ENCODE results near the gene PHF21A.

The PHF21A gene

GRCh38 chr11:45895553-45896259 lies 225.5 kb downstream of the PHF21A start:
- no peak for DNase-seq (ENCODE audit: low spot score)
- no peak overlapping the region for H3K4me3 ChIP-seq
- no peak for TF ChIP-seq CTCF (IDR thresholded peaks at IDR 0.05)
- H3K27ac ChIP-seq = no peak overlapping the region

DNA sequence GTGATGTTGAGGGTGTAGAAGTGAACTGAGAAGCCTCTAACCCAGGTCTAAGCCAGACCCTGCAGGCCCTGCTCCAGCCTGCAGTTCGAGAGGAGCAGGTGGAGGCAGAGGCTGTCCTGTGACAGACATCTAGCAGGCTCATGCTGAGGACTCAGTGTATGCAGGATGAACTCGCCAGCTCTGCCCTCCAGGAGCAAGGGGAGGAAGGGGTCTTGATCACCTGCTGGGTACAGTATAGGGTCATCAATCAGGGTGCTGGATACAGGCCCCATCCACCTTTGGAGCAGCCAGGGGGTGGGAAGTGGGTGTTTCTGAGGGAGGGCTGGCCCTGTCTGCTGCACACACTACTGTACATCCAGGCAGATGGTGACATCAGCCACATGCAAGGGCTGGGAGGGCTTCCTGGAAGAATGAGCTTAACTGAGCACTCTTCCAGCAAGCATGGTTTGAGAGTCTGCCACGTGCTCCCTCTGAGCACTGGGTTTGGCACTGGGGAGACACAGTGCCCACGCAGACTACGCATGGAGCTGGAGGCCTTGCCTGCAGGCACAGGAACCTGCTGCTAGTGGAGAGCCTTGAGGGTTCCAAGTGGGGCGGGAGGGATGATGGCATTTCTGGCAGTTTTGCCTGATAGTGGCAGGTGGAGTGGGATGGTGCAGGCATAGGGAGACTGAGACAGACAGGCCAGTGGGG lies 226.6 kb downstream of the PHF21A start:
- no peak overlapping the region for H3K4me3 ChIP-seq
- no peak for DNase-seq (ENCODE audit: low spot score)
- no peak overlapping the region for H3K27ac ChIP-seq
- no peak for TF ChIP-seq CTCF (IDR thresholded peaks at IDR 0.05)

DNA sequence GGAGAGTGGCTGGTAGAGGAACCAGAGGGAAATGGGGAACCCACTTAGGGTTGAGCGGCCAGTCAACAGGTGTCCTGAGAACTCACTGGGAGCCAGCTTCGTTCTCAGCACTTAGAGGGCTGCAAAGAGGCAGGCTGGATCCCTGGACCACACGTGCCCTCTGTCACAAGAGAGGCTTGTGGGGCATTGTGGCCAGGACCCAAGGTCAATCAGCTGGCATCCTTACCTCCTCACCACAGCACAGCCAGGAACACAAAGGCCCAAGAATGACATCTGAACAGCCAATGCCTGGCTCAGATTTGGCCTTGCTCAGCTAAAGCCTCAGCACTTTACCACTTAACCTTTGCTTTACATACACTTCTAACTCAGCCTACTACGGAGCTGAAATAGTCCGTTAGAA lies 228.4 kb downstream of the PHF21A start:
- no peak for TF ChIP-seq CTCF (IDR thresholded peaks at IDR 0.05)
- Histone ChIP-seq H3K4me3 (no peak overlapping the region), H3K27ac (no peak overlapping the region)
- no peak for DNase-seq (ENCODE audit: low spot score)

- DNase-seq (ENCODE audit: low spot score) = no peak
- no peak overlapping the region for H3K27ac ChIP-seq
- no peak overlapping the region for H3K4me3 ChIP-seq
- TF ChIP-seq CTCF (IDR thresholded peaks at IDR 0.05) = no peak
Observed at GRCh38 chr11:45890886-45891550, 230.2 kb downstream of the PHF21A start.

GRCh38 chr11:45889966-45890365 lies 231.3 kb downstream of the PHF21A start:
- Histone ChIP-seq H3K27ac (no peak overlapping the region), H3K4me3 (no peak overlapping the region)
- no peak for DNase-seq (ENCODE audit: low spot score)
- no peak for TF ChIP-seq CTCF (IDR thresholded peaks at IDR 0.05)

- TF ChIP-seq CTCF (IDR thresholded peaks at IDR 0.05) = no peak
- H3K27ac ChIP-seq = no peak overlapping the region
Observed at GRCh38 chr11:45889555-45889954, 231.7 kb downstream of the PHF21A start.

More at GRCh38 chr11:45889555-45889954, 231.7 kb downstream of the PHF21A start:
- H3K4me3 ChIP-seq = no peak overlapping the region
- DNase-seq (ENCODE audit: low spot score) = no peak

All from coronary artery (tissue), 2 donors.